ENCODE results near the gene DSCAML1.

Gene DSCAML1

DNA sequence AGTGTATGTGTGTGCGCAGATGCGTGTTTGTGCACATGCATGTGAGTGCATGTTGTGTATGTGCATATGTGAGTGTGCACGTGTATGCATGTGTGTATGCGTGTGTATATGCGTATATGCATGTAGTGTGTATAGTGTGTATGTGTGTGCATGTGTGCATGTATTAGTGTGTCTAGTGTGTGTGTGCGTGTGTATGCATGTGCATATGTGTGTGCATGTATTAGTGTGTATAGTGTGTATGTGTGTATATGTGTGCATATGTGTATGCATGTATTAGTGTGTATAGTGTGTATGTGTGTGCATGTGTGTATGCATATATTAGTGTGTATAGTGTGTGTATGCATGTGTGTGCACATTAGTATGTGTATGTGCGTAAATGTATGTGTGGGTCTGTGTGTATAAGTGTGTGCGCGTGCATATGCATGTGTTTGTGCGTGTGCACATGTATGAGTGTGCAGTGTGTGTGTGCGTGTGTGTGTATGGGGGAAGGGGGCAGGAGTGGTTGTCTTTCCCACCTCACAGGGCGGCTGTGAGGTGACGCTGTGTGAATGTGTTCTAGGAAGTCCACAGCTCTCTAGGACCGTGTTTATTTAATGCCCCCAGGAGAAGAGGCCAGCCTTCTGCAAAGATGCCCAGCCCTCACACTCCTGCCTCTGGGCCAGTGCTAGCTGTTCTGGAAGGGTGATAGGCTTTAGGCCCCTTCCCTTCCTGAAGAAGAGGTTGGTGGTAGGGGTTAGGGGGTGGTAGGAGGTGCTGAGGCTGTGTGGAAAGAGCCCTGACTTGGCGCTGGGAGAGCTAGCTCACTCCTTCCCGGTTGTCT, 354.8 kb downstream of the DSCAML1 start:
- DNase-seq (ENCODE audit: extremely low spot score), result no peak
- TF ChIP-seq FOXA1 (IDR thresholded peaks at IDR 0.05) (no peak), ZNF384 (IDR thresholded peaks at IDR 0.05) (no peak), CTBP1 (IDR thresholded peaks at IDR 0.05; ENCODE audit: borderline replicate concordance) (no peak), LEF1 (IDR thresholded peaks at IDR 0.05; ENCODE audit: borderline replicate concordance) (no peak), FOXM1 (IDR thresholded peaks at IDR 0.05; ENCODE audit: borderline replicate concordance) (no peak), FOXK2 (IDR thresholded peaks at IDR 0.05) (no peak), L3MBTL2 (conservative IDR thresholded peaks at IDR 0.05) (no peak), HDGF (IDR thresholded peaks at IDR 0.05; ENCODE audit: borderline replicate concordance) (no peak), NFRKB (IDR thresholded peaks at IDR 0.05) (no peak), TARDBP (IDR thresholded peaks at IDR 0.05) (no peak), SP1 (IDR thresholded peaks at IDR 0.05) (no peak), SUZ12 (IDR thresholded peaks at IDR 0.05) (no peak), BHLHE40 (IDR thresholded peaks at IDR 0.05; ENCODE audit: borderline replicate concordance) (no peak), ARNT (IDR thresholded peaks at IDR 0.05) (no peak)
- TF ChIP-seq, protein P1, sequence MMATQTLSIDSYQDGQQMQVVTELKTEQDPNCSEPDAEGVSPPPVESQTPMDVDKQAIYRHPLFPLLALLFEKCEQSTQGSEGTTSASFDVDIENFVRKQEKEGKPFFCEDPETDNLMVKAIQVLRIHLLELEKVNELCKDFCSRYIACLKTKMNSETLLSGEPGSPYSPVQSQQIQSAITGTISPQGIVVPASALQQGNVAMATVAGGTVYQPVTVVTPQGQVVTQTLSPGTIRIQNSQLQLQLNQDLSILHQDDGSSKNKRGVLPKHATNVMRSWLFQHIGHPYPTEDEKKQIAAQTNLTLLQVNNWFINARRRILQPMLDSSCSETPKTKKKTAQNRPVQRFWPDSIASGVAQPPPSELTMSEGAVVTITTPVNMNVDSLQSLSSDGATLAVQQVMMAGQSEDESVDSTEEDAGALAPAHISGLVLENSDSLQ (IDR thresholded peaks at IDR 0.05), result no peak
- CTCF ChIA-PET, result interaction anchor here (2.9 kb wide), 1 partner anchor 16 kb away, joined by 11 read pairs; no protein-coding TSS in a partner anchor
- POLR2A ChIA-PET, result no interaction called here

DNA sequence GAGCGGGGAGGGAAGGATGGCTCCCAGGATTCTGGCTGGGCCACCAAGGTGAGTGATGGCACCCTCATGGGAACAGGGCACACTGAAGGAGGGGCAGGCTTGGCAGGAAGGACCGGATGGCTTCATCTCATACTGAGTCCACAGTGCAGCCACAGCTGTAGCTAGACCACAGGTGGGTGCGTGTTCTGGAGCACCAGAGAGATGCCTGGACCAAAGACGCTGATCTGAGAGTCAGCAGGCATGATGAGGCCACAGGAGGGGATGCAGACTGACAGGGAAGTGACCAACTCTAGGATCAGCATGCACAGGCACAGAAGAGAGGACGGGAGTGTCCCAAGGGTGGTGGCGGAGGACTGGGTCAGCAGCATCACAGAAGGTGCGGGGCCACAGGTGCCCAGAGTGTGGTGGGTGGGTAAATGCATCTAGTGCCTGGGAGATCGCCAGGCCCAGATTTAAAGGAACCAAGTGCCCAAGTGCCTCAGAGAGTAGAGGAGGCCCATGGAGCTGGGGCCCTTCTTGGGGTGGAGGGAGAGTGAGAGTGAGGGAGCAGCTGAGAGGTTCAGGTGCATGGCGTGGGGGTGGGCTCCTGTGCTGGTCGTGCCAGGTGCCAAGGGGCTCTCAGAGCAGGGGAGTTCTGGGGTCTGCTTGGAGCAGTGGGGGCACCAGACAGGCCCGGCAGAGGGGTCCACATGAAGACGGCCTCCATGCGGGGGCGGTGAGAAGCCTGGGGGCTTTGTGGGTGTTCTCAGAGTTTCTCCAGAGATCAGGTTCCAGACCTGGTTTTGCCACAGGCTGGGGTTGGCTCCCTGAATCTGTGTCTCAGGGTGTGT, 355.7 kb downstream of the DSCAML1 start:
- no peak for TF ChIP-seq SUZ12 (IDR thresholded peaks at IDR 0.05)
- TF ChIP-seq HDGF (IDR thresholded peaks at IDR 0.05; ENCODE audit: borderline replicate concordance), result no peak
- no peak for TF ChIP-seq FOXK2 (IDR thresholded peaks at IDR 0.05)
- CTCF ChIA-PET, result interaction anchor here (0.7 kb wide), 1 partner anchor 368 kb away, joined by 4 read pairs; no protein-coding TSS in a partner anchor
- no peak for DNase-seq (ENCODE audit: extremely low spot score)
- POLR2A ChIA-PET, result no interaction called here

DNA sequence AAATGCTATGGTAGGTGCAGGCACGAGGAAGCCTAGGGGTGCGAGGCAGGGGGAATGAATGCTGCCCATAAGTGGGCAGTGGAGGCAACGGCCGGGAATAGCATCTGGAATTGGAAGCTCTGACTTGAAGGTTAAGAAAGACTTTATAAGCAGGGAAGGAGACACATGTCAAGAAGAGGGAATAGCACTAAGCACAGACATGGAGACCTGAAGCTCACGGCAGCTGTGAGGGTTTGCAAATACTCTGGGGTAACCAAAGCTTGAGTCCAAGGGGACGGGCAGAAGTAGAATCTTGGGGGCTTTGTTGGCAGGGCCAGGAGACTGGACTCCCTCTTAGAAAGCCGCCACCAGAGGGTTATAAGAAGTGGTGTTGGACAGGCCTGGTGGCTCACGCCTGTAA, 356.8 kb downstream of the DSCAML1 start:
- DNase-seq (ENCODE audit: extremely low spot score), result no peak
- POLR2A ChIA-PET, result no interaction called here
- CTCF ChIA-PET, result no interaction called here
- no peak for TF ChIP-seq CTBP1 (IDR thresholded peaks at IDR 0.05; ENCODE audit: borderline replicate concordance)

GRCh38 chr11:117439256-117439655, 357.8 kb downstream of the DSCAML1 start:
- ChIA-PET CTCF (no interaction called here), POLR2A (no interaction called here)
- TF ChIP-seq, protein P1 (IDR thresholded peaks at IDR 0.05), result no peak
- TF ChIP-seq ZNF384 (IDR thresholded peaks at IDR 0.05), result no peak
- TF ChIP-seq CTBP1 (IDR thresholded peaks at IDR 0.05; ENCODE audit: borderline replicate concordance), result no peak
- TF ChIP-seq NFRKB (IDR thresholded peaks at IDR 0.05), result no peak
- TF ChIP-seq HDGF (IDR thresholded peaks at IDR 0.05; ENCODE audit: borderline replicate concordance), result no peak
- no peak for TF ChIP-seq SUZ12 (IDR thresholded peaks at IDR 0.05)
- TF ChIP-seq ELF4 (IDR thresholded peaks at IDR 0.05), result no peak
- TF ChIP-seq LEF1 (IDR thresholded peaks at IDR 0.05; ENCODE audit: borderline replicate concordance), result no peak
- no peak for TF ChIP-seq ARNT (IDR thresholded peaks at IDR 0.05)
- no peak for TF ChIP-seq L3MBTL2 (conservative IDR thresholded peaks at IDR 0.05)
- no peak for TF ChIP-seq SP1 (IDR thresholded peaks at IDR 0.05)
- no peak for TF ChIP-seq FOXM1 (IDR thresholded peaks at IDR 0.05; ENCODE audit: borderline replicate concordance)
- no peak for TF ChIP-seq FOXA1 (IDR thresholded peaks at IDR 0.05)
- TF ChIP-seq BHLHE40 (IDR thresholded peaks at IDR 0.05; ENCODE audit: borderline replicate concordance), result no peak
- no peak for TF ChIP-seq FOXK2 (IDR thresholded peaks at IDR 0.05)
- no peak for TF ChIP-seq TARDBP (IDR thresholded peaks at IDR 0.05)
- no peak for DNase-seq (ENCODE audit: extremely low spot score)

- ChIA-PET CTCF (interaction anchor here (1.7 kb wide), 1 partner anchor 12 kb away, joined by 6 read pairs; no protein-coding TSS in a partner anchor), POLR2A (no interaction called here)
- no peak for TF ChIP-seq ZNF384 (IDR thresholded peaks at IDR 0.05)
- TF ChIP-seq, protein P1 (IDR thresholded peaks at IDR 0.05), result no peak
- no peak for TF ChIP-seq L3MBTL2 (conservative IDR thresholded peaks at IDR 0.05)
- TF ChIP-seq BHLHE40 (IDR thresholded peaks at IDR 0.05; ENCODE audit: borderline replicate concordance), result no peak
- no peak for TF ChIP-seq FOXK2 (IDR thresholded peaks at IDR 0.05)
- TF ChIP-seq NFRKB (IDR thresholded peaks at IDR 0.05), result no peak
- no peak for DNase-seq (ENCODE audit: extremely low spot score)
Observed at GRCh38 chr11:117438371-117439000, 358.5 kb downstream of the DSCAML1 start.

- CTCF ChIA-PET, result interaction anchor here (1.7 kb wide), 1 partner anchor 11 kb away, joined by 6 read pairs; no protein-coding TSS in a partner anchor
- no peak for DNase-seq (ENCODE audit: extremely low spot score)
- POLR2A ChIA-PET, result no interaction called here
- no peak for TF ChIP-seq BHLHE40 (IDR thresholded peaks at IDR 0.05; ENCODE audit: borderline replicate concordance)
- no peak for TF ChIP-seq ZNF384 (IDR thresholded peaks at IDR 0.05)
- no peak for TF ChIP-seq TARDBP (IDR thresholded peaks at IDR 0.05)
Observed at GRCh38 chr11:117437791-117438130, 359.3 kb downstream of the DSCAML1 start.
